ENCODE data around the gene COL8A2. TPM values are rescaled to one million over a fixed set of nuclear protein-coding genes. Genes with fewer than 3 reads are reported as not detected.

Gene COL8A2
- total and polyA plus RNA-seq, 2 experiments from 2014 or later = 0.05 to 0.57 TPM

DNA sequence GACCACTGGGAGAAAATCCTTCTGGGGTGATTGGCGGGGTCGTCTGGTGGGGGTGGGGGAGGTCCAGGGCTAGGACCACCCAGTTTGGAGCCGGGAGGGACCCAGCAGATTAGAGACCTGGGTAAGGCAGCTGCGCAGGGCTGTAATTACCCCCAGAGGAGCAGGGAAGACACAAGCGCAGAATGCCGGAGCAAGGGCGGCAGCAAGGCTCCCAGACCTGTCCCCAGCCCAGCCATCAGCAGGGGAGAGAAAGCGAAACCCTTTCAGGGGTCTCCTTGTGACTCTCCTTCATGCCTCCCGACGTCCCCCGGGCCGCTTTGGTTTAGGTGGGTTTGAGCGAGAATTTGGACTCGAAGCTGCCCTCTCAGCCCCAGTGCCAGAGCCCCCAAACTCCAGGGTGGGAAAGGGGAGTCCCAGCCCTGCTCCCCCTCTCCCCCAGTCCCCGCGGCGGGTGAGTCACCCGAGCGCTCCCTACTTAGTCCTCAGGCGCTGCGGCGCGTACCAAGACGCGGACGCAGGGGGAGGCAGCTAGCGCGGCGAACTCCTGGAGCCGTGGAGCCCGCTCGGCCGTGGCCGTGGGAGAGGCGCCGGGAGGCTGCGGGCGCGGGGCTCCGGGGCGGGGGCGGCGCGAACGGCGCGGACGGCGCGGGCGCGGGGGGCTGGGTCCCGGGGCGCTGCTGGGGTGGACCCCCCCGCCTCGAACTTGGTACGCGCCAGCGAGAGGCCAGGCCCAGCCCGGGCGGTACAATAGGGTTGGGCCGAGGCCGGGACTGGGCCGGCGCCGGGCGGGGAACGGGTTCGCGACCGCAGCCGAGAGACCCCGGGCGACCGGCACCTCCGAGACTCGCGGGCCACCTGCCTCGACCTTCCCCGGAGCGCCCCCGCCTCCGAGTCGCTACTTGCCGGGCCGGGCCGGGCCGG, 30.6 kb upstream of the COL8A2 start, which contains the start of gene MAP7D1:
Gene MAP7D1 (plus strand): TSS at position 753 of the 921 bp plus-strand sequence. CDS start 258 bp downstream, outside the sequence.
- no peaks in the 10 kb centered on the region for H3K36me3 ChIP-seq
- peak; percentile 87 to 88 for DNase-seq (ENCODE audit: low read depth in 1 of 2, low spot score in 1 of 2)
- peak within 1 kb of the TSS; percentile 97 for H3K27ac ChIP-seq
- no peaks in the 10 kb centered on the region for H3K27me3 ChIP-seq
- peak within 1 kb of the TSS; percentile 78 for H3K4me3 ChIP-seq
- H3K4me1 ChIP-seq (ENCODE audit: low read depth) = peaks cover 32% of the 10 kb centered on the region
- H3K9me3 ChIP-seq (ENCODE audit: low read depth) = no peaks in the 10 kb centered on the region
- TF ChIP-seq, protein P1, sequence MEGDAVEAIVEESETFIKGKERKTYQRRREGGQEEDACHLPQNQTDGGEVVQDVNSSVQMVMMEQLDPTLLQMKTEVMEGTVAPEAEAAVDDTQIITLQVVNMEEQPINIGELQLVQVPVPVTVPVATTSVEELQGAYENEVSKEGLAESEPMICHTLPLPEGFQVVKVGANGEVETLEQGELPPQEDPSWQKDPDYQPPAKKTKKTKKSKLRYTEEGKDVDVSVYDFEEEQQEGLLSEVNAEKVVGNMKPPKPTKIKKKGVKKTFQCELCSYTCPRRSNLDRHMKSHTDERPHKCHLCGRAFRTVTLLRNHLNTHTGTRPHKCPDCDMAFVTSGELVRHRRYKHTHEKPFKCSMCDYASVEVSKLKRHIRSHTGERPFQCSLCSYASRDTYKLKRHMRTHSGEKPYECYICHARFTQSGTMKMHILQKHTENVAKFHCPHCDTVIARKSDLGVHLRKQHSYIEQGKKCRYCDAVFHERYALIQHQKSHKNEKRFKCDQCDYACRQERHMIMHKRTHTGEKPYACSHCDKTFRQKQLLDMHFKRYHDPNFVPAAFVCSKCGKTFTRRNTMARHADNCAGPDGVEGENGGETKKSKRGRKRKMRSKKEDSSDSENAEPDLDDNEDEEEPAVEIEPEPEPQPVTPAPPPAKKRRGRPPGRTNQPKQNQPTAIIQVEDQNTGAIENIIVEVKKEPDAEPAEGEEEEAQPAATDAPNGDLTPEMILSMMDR (IDR thresholded peaks at IDR 0.05; ENCODE audit: low read depth, low read length) = no peak

GRCh38 chr1:36154765-36155407, 29.9 kb upstream of the COL8A2 start:
- no peaks in the 10 kb centered on the region for H3K36me3 ChIP-seq
- H3K9me3 ChIP-seq (ENCODE audit: low read depth) = no peaks in the 10 kb centered on the region
- H3K4me3 ChIP-seq = peak overlapping the region; percentile 78
- no peaks in the 10 kb centered on the region for H3K27me3 ChIP-seq
- peak; percentile 37 to 55 for DNase-seq (ENCODE audit: low read depth in 1 of 2, low spot score in 1 of 2)
- TF ChIP-seq, protein P1 (IDR thresholded peaks at IDR 0.05; ENCODE audit: low read depth, low read length) = no peak
- H3K27ac ChIP-seq = peak overlapping the region; percentile 97
- H3K4me1 ChIP-seq (ENCODE audit: low read depth) = peaks cover 38% of the 10 kb centered on the region

DNA sequence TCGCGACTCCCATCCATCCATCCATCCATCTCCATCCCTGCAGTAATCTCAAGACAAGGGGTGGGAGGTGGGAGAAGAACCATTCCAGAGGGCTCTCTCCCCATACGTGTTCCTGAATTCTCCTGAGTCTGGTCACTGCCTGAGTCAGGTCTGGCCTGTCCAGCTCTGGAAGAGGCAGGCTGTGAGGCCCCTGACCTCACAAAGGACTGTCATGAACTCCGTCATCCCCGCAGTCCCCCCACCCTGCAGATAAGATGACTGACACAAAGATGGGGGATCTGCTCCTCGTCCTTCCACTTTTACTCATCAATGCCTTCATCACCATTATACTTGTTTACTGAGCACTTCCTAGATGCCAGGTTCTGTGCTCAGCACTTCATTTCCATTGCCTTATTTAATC, 29.3 kb upstream of the COL8A2 start:
- no peaks in the 10 kb centered on the region for H3K9me3 ChIP-seq (ENCODE audit: low read depth)
- no peaks in the 10 kb centered on the region for H3K27me3 ChIP-seq
- peak overlapping the region; percentile 97 for H3K27ac ChIP-seq
- peaks cover 40% of the 10 kb centered on the region for H3K4me1 ChIP-seq (ENCODE audit: low read depth)
- no peaks in the 10 kb centered on the region for H3K36me3 ChIP-seq
- TF ChIP-seq, protein P1 (IDR thresholded peaks at IDR 0.05; ENCODE audit: low read depth, low read length) = no peak
- DNase-seq (ENCODE audit: low read depth in 1 of 2, low spot score in 1 of 2) = no peak
- H3K4me3 ChIP-seq = no peak overlapping the region

GRCh38 chr1:36153476-36153875, 28.5 kb upstream of the COL8A2 start:
- Histone ChIP-seq H3K36me3 (no peaks in the 10 kb centered on the region), H3K9me3 (ENCODE audit: low read depth) (no peaks in the 10 kb centered on the region), H3K4me3 (no peak overlapping the region), H3K27ac (peak overlapping the region; percentile 97), H3K4me1 (ENCODE audit: low read depth) (peaks cover 39% of the 10 kb centered on the region), H3K27me3 (no peaks in the 10 kb centered on the region)
- TF ChIP-seq, protein P1 (IDR thresholded peaks at IDR 0.05; ENCODE audit: low read depth, low read length) = no peak
- no peak for DNase-seq (ENCODE audit: low read depth in 1 of 2, low spot score in 1 of 2)

- Histone ChIP-seq H3K9me3 (ENCODE audit: low read depth) (no peaks in the 10 kb centered on the region), H3K27ac (no peak overlapping the region), H3K4me1 (ENCODE audit: low read depth) (peaks cover 29% of the 10 kb centered on the region), H3K4me3 (no peak overlapping the region), H3K36me3 (no peaks in the 10 kb centered on the region), H3K27me3 (no peaks in the 10 kb centered on the region)
- TF ChIP-seq, protein P1 (IDR thresholded peaks at IDR 0.05; ENCODE audit: low read depth, low read length) = no peak
- DNase-seq (ENCODE audit: low read depth in 1 of 2, low spot score in 1 of 2) = peak in 1 of 2 donors; percentile 35
These were observed 26.8 kb upstream of the COL8A2 start for GRCh38 chr1:36151845-36152203.

Data from cardiac muscle cell (in vitro differentiated cells and primary cell).